ENCODE measurements around the gene ZNF578.
A peak's percentile ranks its signal among the peaks of the same experiment; 100 is the strongest.
"Not testable (repeated sequence)": the region's sequence is repeated elsewhere in the genome, so short reads cannot be mapped to it uniquely, and the experiment has no call there.

Gene ZNF578

GRCh38 chr19:52518646-52519045 lies 65.3 kb downstream of the ZNF578 start:
- DNase-seq (ENCODE audit: low read depth, low spot score), result no peak
- Histone ChIP-seq H3K4me1 (ENCODE audit: insufficient read depth, insufficient read length) (no peaks in the 10 kb centered on the region), H3K36me3 (ENCODE audit: insufficient read depth, insufficient read length, low read length) (peaks cover 18% of the 10 kb centered on the region), H3K4me3 (ENCODE audit: insufficient read length, low read depth) (no peak overlapping the region), H3K9ac (ENCODE audit: insufficient read length, low read depth) (no peak overlapping the region), H3K9me3 (ENCODE audit: insufficient read depth, low read length) (no peaks in the 10 kb centered on the region), H3K27me3 (ENCODE audit: insufficient read depth, insufficient read length) (no peaks in the 10 kb centered on the region)
- TF ChIP-seq YY1 (IDR thresholded peaks at IDR 0.05; ENCODE audit: insufficient read depth, insufficient read length) (no peak), ZNF274 (IDR thresholded peaks at IDR 0.05; ENCODE audit: low read depth, low read length) (no peak), SUZ12 (IDR thresholded peaks at IDR 0.05; ENCODE audit: extremely low read depth, insufficient read depth, insufficient read length) (no peak)

- not testable (repeated sequence) for H3K9ac ChIP-seq (ENCODE audit: insufficient read length, low read depth); DNase-seq (ENCODE audit: low read depth, low spot score); H3K4me3 ChIP-seq (ENCODE audit: insufficient read length, low read depth); H3K27me3 ChIP-seq (ENCODE audit: insufficient read depth, insufficient read length); H3K4me1 ChIP-seq (ENCODE audit: insufficient read depth, insufficient read length); H3K9me3 ChIP-seq (ENCODE audit: insufficient read depth, low read length)
- H3K36me3 ChIP-seq (ENCODE audit: insufficient read depth, insufficient read length, low read length), result peaks cover 15% of the 10 kb centered on the region
Measured at GRCh38 chr19:52519175-52519574, 65.8 kb downstream of the ZNF578 start.

GRCh38 chr19:52520013-52520412 lies 66.7 kb downstream of the ZNF578 start:
- H3K36me3 ChIP-seq (ENCODE audit: insufficient read depth, insufficient read length, low read length), result peaks cover 12% of the 10 kb centered on the region
- no peaks in the 10 kb centered on the region for H3K9me3 ChIP-seq (ENCODE audit: insufficient read depth, low read length)
- no peak overlapping the region for H3K4me3 ChIP-seq (ENCODE audit: insufficient read length, low read depth)
- no peak for DNase-seq (ENCODE audit: low read depth, low spot score)
- no peak for TF ChIP-seq ZNF274 (IDR thresholded peaks at IDR 0.05; ENCODE audit: low read depth, low read length)
- TF ChIP-seq SUZ12 (IDR thresholded peaks at IDR 0.05; ENCODE audit: extremely low read depth, insufficient read depth, insufficient read length), result no peak
- TF ChIP-seq YY1 (IDR thresholded peaks at IDR 0.05; ENCODE audit: insufficient read depth, insufficient read length), result no peak
- H3K27me3 ChIP-seq (ENCODE audit: insufficient read depth, insufficient read length), result no peaks in the 10 kb centered on the region
- no peak overlapping the region for H3K9ac ChIP-seq (ENCODE audit: insufficient read length, low read depth)
- no peaks in the 10 kb centered on the region for H3K4me1 ChIP-seq (ENCODE audit: insufficient read depth, insufficient read length)

- TF ChIP-seq YY1 (IDR thresholded peaks at IDR 0.05; ENCODE audit: insufficient read depth, insufficient read length) (no peak), SUZ12 (IDR thresholded peaks at IDR 0.05; ENCODE audit: extremely low read depth, insufficient read depth, insufficient read length) (no peak), ZNF274 (IDR thresholded peaks at IDR 0.05; ENCODE audit: low read depth, low read length) (no peak)
- no peaks in the 10 kb centered on the region for H3K9me3 ChIP-seq (ENCODE audit: insufficient read depth, low read length)
Measured at GRCh38 chr19:52522551-52522950, 69.2 kb downstream of the ZNF578 start.

GRCh38 chr19:52524086-52524485 lies 70.7 kb downstream of the ZNF578 start:
- TF ChIP-seq SUZ12 (IDR thresholded peaks at IDR 0.05; ENCODE audit: extremely low read depth, insufficient read depth, insufficient read length), result no peak
- no peak for TF ChIP-seq YY1 (IDR thresholded peaks at IDR 0.05; ENCODE audit: insufficient read depth, insufficient read length)
- TF ChIP-seq ZNF274 (IDR thresholded peaks at IDR 0.05; ENCODE audit: low read depth, low read length), result no peak
- Histone ChIP-seq H3K4me1 (ENCODE audit: insufficient read depth, insufficient read length) (peaks cover 1% of the 10 kb centered on the region), H3K9me3 (ENCODE audit: insufficient read depth, low read length) (no peaks in the 10 kb centered on the region)

More at GRCh38 chr19:52522551-52522950, 69.2 kb downstream of the ZNF578 start:
- Histone ChIP-seq H3K36me3 (ENCODE audit: insufficient read depth, insufficient read length, low read length) (no peaks in the 10 kb centered on the region), H3K27me3 (ENCODE audit: insufficient read depth, insufficient read length) (no peaks in the 10 kb centered on the region), H3K4me1 (ENCODE audit: insufficient read depth, insufficient read length) (no peaks in the 10 kb centered on the region), H3K4me3 (ENCODE audit: insufficient read length, low read depth) (no peak overlapping the region), H3K9ac (ENCODE audit: insufficient read length, low read depth) (no peak overlapping the region)
- no peak for DNase-seq (ENCODE audit: low read depth, low spot score)

GRCh38 chr19:52527134-52527955 lies 74.0 kb downstream of the ZNF578 start, which contains the start of gene ZNF808:
TSS of gene ZNF808 (plus strand) at chr19:52527668. CDS start at chr19:52543285, 15,617 bp downstream.
- H3K27me3 ChIP-seq (ENCODE audit: insufficient read depth, insufficient read length), result no peaks in the 10 kb centered on the region
- DNase-seq (ENCODE audit: low read depth, low spot score), result peak; percentile 87
- H3K36me3 ChIP-seq (ENCODE audit: insufficient read depth, insufficient read length, low read length), result peaks cover 3% of the 10 kb centered on the region
- peak within 1 kb of the TSS; percentile 84 for H3K4me3 ChIP-seq (ENCODE audit: insufficient read length, low read depth)
- TF ChIP-seq ZNF274 (IDR thresholded peaks at IDR 0.05; ENCODE audit: low read depth, low read length) (no peak), SUZ12 (IDR thresholded peaks at IDR 0.05; ENCODE audit: extremely low read depth, insufficient read depth, insufficient read length) (no peak), YY1 (IDR thresholded peaks at IDR 0.05; ENCODE audit: insufficient read depth, insufficient read length) (no peak)
- no peaks in the 10 kb centered on the region for H3K9me3 ChIP-seq (ENCODE audit: insufficient read depth, low read length)
- peak within 1 kb of the TSS; percentile 88 for H3K9ac ChIP-seq (ENCODE audit: insufficient read length, low read depth)
- peaks cover 2% of the 10 kb centered on the region for H3K4me1 ChIP-seq (ENCODE audit: insufficient read depth, insufficient read length)

More at GRCh38 chr19:52524086-52524485, 70.7 kb downstream of the ZNF578 start:
- DNase-seq (ENCODE audit: low read depth, low spot score), result no peak
- Histone ChIP-seq H3K27me3 (ENCODE audit: insufficient read depth, insufficient read length) (no peaks in the 10 kb centered on the region), H3K36me3 (ENCODE audit: insufficient read depth, insufficient read length, low read length) (no peaks in the 10 kb centered on the region), H3K9ac (ENCODE audit: insufficient read length, low read depth) (no peak overlapping the region), H3K4me3 (ENCODE audit: insufficient read length, low read depth) (no peak overlapping the region)

GRCh38 chr19:52527956-52528351 lies 74.6 kb downstream of the ZNF578 start:
- Histone ChIP-seq H3K36me3 (ENCODE audit: insufficient read depth, insufficient read length, low read length) (peaks cover 3% of the 10 kb centered on the region), H3K4me3 (ENCODE audit: insufficient read length, low read depth) (peak overlapping the region; percentile 84)
- no peak for DNase-seq (ENCODE audit: low read depth, low spot score)

More at GRCh38 chr19:52527956-52528351, 74.6 kb downstream of the ZNF578 start:
- Histone ChIP-seq H3K27me3 (ENCODE audit: insufficient read depth, insufficient read length) (no peaks in the 10 kb centered on the region), H3K9ac (ENCODE audit: insufficient read length, low read depth) (peak overlapping the region; percentile 88), H3K9me3 (ENCODE audit: insufficient read depth, low read length) (no peaks in the 10 kb centered on the region), H3K4me1 (ENCODE audit: insufficient read depth, insufficient read length) (peaks cover 2% of the 10 kb centered on the region)
- no peak for TF ChIP-seq YY1 (IDR thresholded peaks at IDR 0.05; ENCODE audit: insufficient read depth, insufficient read length)
- no peak for TF ChIP-seq ZNF274 (IDR thresholded peaks at IDR 0.05; ENCODE audit: low read depth, low read length)
- TF ChIP-seq SUZ12 (IDR thresholded peaks at IDR 0.05; ENCODE audit: extremely low read depth, insufficient read depth, insufficient read length), result no peak

Data from NT2/D1 (cell line).